ENCODE measurements around the gene ACSF3.

ACSF3 gene

GRCh38 chr16:89134269-89134668 is 40.6 kb downstream of the ACSF3 start:
- no peak for DNase-seq

GRCh38 chr16:89135166-89135565 is 41.5 kb downstream of the ACSF3 start:
- DNase-seq = no peak

- no peak for DNase-seq
These were observed 42.5 kb downstream of the ACSF3 start for GRCh38 chr16:89135971-89136765.

- DNase-seq = no peak
These were observed 43.3 kb downstream of the ACSF3 start for GRCh38 chr16:89136931-89137330.

GRCh38 chr16:89137666-89138512 is 44.2 kb downstream of the ACSF3 start:
- no peak for DNase-seq

GRCh38 chr16:89138513-89138795 is 44.8 kb downstream of the ACSF3 start:
- no peak for DNase-seq

- DNase-seq = no peak
These were observed 45.3 kb downstream of the ACSF3 start for GRCh38 chr16:89138843-89139520.

- no peak for DNase-seq
These were observed 46.3 kb downstream of the ACSF3 start for GRCh38 chr16:89139907-89140361.

- no peak for DNase-seq
These were observed 46.7 kb downstream of the ACSF3 start for GRCh38 chr16:89140401-89140800.

- DNase-seq = no peak
These were observed 47.6 kb downstream of the ACSF3 start for GRCh38 chr16:89140981-89141883.

- no peak for DNase-seq
These were observed 48.2 kb downstream of the ACSF3 start for GRCh38 chr16:89141884-89142267.

- DNase-seq = no peak
These were observed 49.0 kb downstream of the ACSF3 start for GRCh38 chr16:89142474-89143195.

- DNase-seq = no peak
These were observed 49.6 kb downstream of the ACSF3 start for GRCh38 chr16:89143201-89143741.

- DNase-seq = no peak
These were observed 50.4 kb downstream of the ACSF3 start for GRCh38 chr16:89143911-89144675.

GRCh38 chr16:89144681-89145080 is 51.0 kb downstream of the ACSF3 start:
- DNase-seq = no peak

GRCh38 chr16:89145406-89146161 is 51.9 kb downstream of the ACSF3 start:
- no peak for DNase-seq

- no peak for DNase-seq
These were observed 52.8 kb downstream of the ACSF3 start for GRCh38 chr16:89146211-89147005.

- DNase-seq = no peak
These were observed 53.6 kb downstream of the ACSF3 start for GRCh38 chr16:89147085-89147817.
